SIG-M5 treated with dmso at 0.1 percent for 504 hours (cell line): ENCODE measurements around the gene ALG8.
"Not testable (repeated sequence)": the region's sequence is repeated elsewhere in the genome, so short reads cannot be mapped to it uniquely, and the experiment has no call there.

Source experiments
- DNase-seq: peaks from one replicate; lab custom pipeline; 2025; ENCODE audit not compliant: unreplicated experiment; lab: John Stamatoyannopoulos, UW

Gene ALG8

GRCh38 chr11:78100676-78101472, 38.6 kb downstream of the ALG8 start:
- DNase-seq = peak; percentile 11

GRCh38 chr11:78100261-78100660, 39.2 kb downstream of the ALG8 start:
- DNase-seq = no peak

GRCh38 chr11:78099666-78100065, 39.8 kb downstream of the ALG8 start:
- no peak for DNase-seq

- DNase-seq = no peak
These were observed 41.6 kb downstream of the ALG8 start for GRCh38 chr11:78097666-78098385.

- no peak for DNase-seq
These were observed 45.2 kb downstream of the ALG8 start for GRCh38 chr11:78094250-78094649.

- DNase-seq = not testable (repeated sequence)
These were observed 52.8 kb downstream of the ALG8 start for GRCh38 chr11:78086521-78087074.

GRCh38 chr11:78085972-78086371, 53.5 kb downstream of the ALG8 start:
- DNase-seq = no peak

- not testable (repeated sequence) for DNase-seq
These were observed 54.9 kb downstream of the ALG8 start for GRCh38 chr11:78084506-78084905.

GRCh38 chr11:78083021-78083420, 56.4 kb downstream of the ALG8 start:
- no peak for DNase-seq

GRCh38 chr11:78082146-78082545, 57.3 kb downstream of the ALG8 start:
- no peak for DNase-seq

- no peak for DNase-seq
These were observed 57.8 kb downstream of the ALG8 start for GRCh38 chr11:78081583-78081982.

GRCh38 chr11:78080818-78081495, 58.5 kb downstream of the ALG8 start:
- DNase-seq = no peak

GRCh38 chr11:78080084-78080817, 59.2 kb downstream of the ALG8 start:
- no peak for DNase-seq

- DNase-seq = peak; percentile 66
These were observed 60.0 kb downstream of the ALG8 start, which contains the start of gene NDUFC2 for GRCh38 chr11:78079232-78080083. TSS of gene NDUFC2 (minus strand) at chr11:78079862. CDS start at chr11:78079744, 118 bp downstream.

- peak; percentile 24 for DNase-seq
These were observed 60.9 kb downstream of the ALG8 start for GRCh38 chr11:78078218-78079167.

GRCh38 chr11:78077592-78077991, 61.8 kb downstream of the ALG8 start:
- not testable (repeated sequence) for DNase-seq

- DNase-seq = no peak
These were observed 62.6 kb downstream of the ALG8 start for GRCh38 chr11:78076733-78077403.

- no peak for DNase-seq
These were observed 64.7 kb downstream of the ALG8 start for GRCh38 chr11:78074756-78075155.
